GM12878 (cell line): ENCODE results near the gene TBL3. TPM values are rescaled to one million over a fixed set of nuclear protein-coding genes. Genes with fewer than 3 reads are reported as not detected.

ENCODE experiments used
- ATAC-seq: fragments of 200-7000 bp; cut with Tn5 transposase; 3 replicates; pipeline ENCODE4 v1.9.1; 2020; ENCODE audit warnings: mild to moderate bottlenecking, moderate library complexity
- BruUV-seq: library from RNA; stranded (reverse); fragments of 400-500 nt; replicated peaks from 2 replicates; lab custom pipeline; 2021; lab: Mats Ljungman, UMichigan
- CTCF ChIA-PET: fragments of 300-600 bp; sonication (Branson Sonifier 250); formaldehyde crosslinking; extraction: SDS; loops from one replicate; lab custom pipeline; 2021; ENCODE audit warnings: inconsistent platforms; lab: Yijun Ruan, JAX
- POLR2A ChIA-PET: fragments of 350-600 bp; formaldehyde crosslinking; extraction: SDS; loops from one replicate; lab custom pipeline; 2021; ENCODE audit warnings: inconsistent platforms; lab: Charles Lee
- RAD21 ChIA-PET: fragments of 300-600 bp; sonication (Branson Sonifier 250); formaldehyde crosslinking; loops from one replicate; lab custom pipeline; 2023; ENCODE audit warnings: antibody characterized with exemption; ENCODE audit not compliant: unreplicated experiment; lab: Charles Lee
- SMC1A ChIA-PET: fragments of 300-600 bp; sonication (Branson Sonifier 250); formaldehyde crosslinking; loops from one replicate; lab custom pipeline; 2023; ENCODE audit not compliant: unreplicated experiment, uncharacterized antibody; lab: Charles Lee
- DNase-seq: peaks from one replicate; pipeline ENCODE4 v3.0.0-alpha.2; 2011; ENCODE audit warnings: low read depth, low spot score
- FAIRE-seq: peaks from 3 replicates; lab custom pipeline; 2011; peaks lifted over from hg19 to GRCh38; lab: Jason Lieb, UNC
- H2AFZ ChIP-seq: 2 replicates; pipeline ENCODE4 v1.6.0; 2011; ENCODE audit warnings: low read depth, low read length, control low read depth; ENCODE audit not compliant: control insufficient read depth
- H3K27ac ChIP-seq: 2 replicates; pipeline ENCODE4 v1.5.1; 2011; ENCODE audit warnings: control low read depth; ENCODE audit not compliant: control insufficient read depth, insufficient read depth
- H3K27me3 ChIP-seq, 2 experiments: replicated peaks in 1 of 2; 2 replicates each; pipeline versions ENCODE4 v1.6.0 to v1.6.1; 2011; ENCODE audit warnings: low read length in 1 of 2; ENCODE audit not compliant: control insufficient read depth in 2 of 2, insufficient read depth in 2 of 2
- H3K36me3 ChIP-seq, 2 experiments: 2 replicates each; pipeline ENCODE4 v1.5.1; 2011; ENCODE audit warnings: low read length in 1 of 2; ENCODE audit not compliant: control insufficient read depth in 2 of 2, insufficient read depth in 2 of 2
- H3K4me1 ChIP-seq: 2 replicates; pipeline ENCODE4 v1.6.1; 2011; ENCODE audit warnings: mild to moderate bottlenecking, low read length, moderate library complexity, mixed read lengths; ENCODE audit not compliant: control insufficient read depth, insufficient read depth
- H3K4me2 ChIP-seq: 2 replicates; pipeline ENCODE4 v1.6.0; 2011; ENCODE audit warnings: control low read depth; ENCODE audit not compliant: control insufficient read depth, insufficient read depth
- H3K4me3 ChIP-seq: fragments of 200-600 bp; sonication (generic); 2 replicates; pipeline ENCODE4 v1.5.1; 2016
- H3K79me2 ChIP-seq: 2 replicates; pipeline ENCODE4 v1.6.0; 2011; ENCODE audit warnings: low read length; ENCODE audit not compliant: control insufficient read depth, insufficient read depth
- H3K9ac ChIP-seq: 2 replicates; pipeline ENCODE4 v1.8.0; 2011; ENCODE audit warnings: low read length, control low read depth, mixed read lengths; ENCODE audit not compliant: control insufficient read depth, insufficient read depth
- H3K9me3 ChIP-seq: replicated peaks from 3 replicates; pipeline ENCODE4 v1.5.1; 2011; ENCODE audit warnings: mild to moderate bottlenecking, low read length; ENCODE audit not compliant: control insufficient read depth, insufficient read depth
- H4K20me1 ChIP-seq: 2 replicates; pipeline ENCODE4 v1.6.0; 2011; ENCODE audit not compliant: control insufficient read depth, insufficient read depth
- SREBF2 ChIP-seq: IDR thresholded peaks from 2 replicates; pipeline ENCODE4 v1.6.1; 2012; ENCODE audit warnings: mild to moderate bottlenecking, low read length
- WGBS: methylation state at CpG from one replicate; pipeline ENCODE4 v1.1.6; 2016; ENCODE audit warnings: low lambda C conversion rate; ENCODE audit not compliant: insufficient replicate concordance, insufficient coverage; ENCODE audit errors: missing lambda C conversion rate; 5-methylcytosine and 5-hydroxymethylcytosine counted together
- in situ Hi-C: fragments of 300-500 bp; cut with MboI; formaldehyde crosslinking; loops from 9 replicates; pipeline ENCODE4 v1.14.3; 2018; ENCODE audit warnings: mixed read lengths
- intact Hi-C: fragments of 100-400 bp; cut with micrococcal nuclease; formaldehyde crosslinking; loops from one replicate; pipeline ENCODE4 v1.14.2; 2022; ENCODE audit not compliant: unreplicated experiment
- polyA plus RNA-seq, 11 experiments: library from polyadenylated mRNA; depleted of rRNA in 4 of 11; unstranded in 6 of 11; stranded (reverse) in 5 of 11; fragments of >200 nt; fragmentation: Nextera tagmentation in 4 of 11; fragmentation: Illumina TruSeq in 1 of 11; extraction: Ambion mirVana in 4 of 11; extraction: Trizol in 1 of 11; gene quantifications; 1 replicate in 1 of 11; 2 replicates in 10 of 11; pipeline versions ENCODE4 v1.2.1 to v1.2.3, GENCODE V29; 2011 to 2016; ENCODE audit warnings: inconsistent platforms in 2 of 11, missing spikeins in 2 of 11, low read depth in 1 of 11
- total RNA-seq, 4 experiments: library from RNA; depleted of rRNA in 3 of 4; stranded (reverse); fragments of >200 nt in 3 of 4; fragmentation: Illumina TruSeq in 1 of 4; extraction: Trizol in 1 of 4; gene quantifications; 2 replicates each; pipeline versions ENCODE4 v1.2.1 to v1.2.3, GENCODE V29; 2013 to 2021
- TF ChIP-seq, protein P1 (sequence below), 3 experiments: IDR thresholded peaks in 2 of 3; conservative IDR thresholded peaks in 1 of 3; 2 replicates each; pipeline ENCODE4 v1.5.1; 2011; ENCODE audit warnings: low read depth in 3 of 3, low read length in 3 of 3, mild to moderate bottlenecking in 3 of 3, control low read depth in 2 of 3, moderate library complexity in 2 of 3, inconsistent platforms in 1 of 3, mixed read lengths in 1 of 3; ENCODE audit not compliant: control insufficient read depth in 2 of 3, insufficient read depth in 1 of 3; ENCODE audit errors: extremely low read depth in 1 of 3

TBL3 gene
- total and polyA plus RNA-seq, 10 of the 15 experiments (the other 5 are each of a cell fraction or from before 2014, with no cell fraction given) = 1.2 to 101 (median 34.2) TPM

DNA sequence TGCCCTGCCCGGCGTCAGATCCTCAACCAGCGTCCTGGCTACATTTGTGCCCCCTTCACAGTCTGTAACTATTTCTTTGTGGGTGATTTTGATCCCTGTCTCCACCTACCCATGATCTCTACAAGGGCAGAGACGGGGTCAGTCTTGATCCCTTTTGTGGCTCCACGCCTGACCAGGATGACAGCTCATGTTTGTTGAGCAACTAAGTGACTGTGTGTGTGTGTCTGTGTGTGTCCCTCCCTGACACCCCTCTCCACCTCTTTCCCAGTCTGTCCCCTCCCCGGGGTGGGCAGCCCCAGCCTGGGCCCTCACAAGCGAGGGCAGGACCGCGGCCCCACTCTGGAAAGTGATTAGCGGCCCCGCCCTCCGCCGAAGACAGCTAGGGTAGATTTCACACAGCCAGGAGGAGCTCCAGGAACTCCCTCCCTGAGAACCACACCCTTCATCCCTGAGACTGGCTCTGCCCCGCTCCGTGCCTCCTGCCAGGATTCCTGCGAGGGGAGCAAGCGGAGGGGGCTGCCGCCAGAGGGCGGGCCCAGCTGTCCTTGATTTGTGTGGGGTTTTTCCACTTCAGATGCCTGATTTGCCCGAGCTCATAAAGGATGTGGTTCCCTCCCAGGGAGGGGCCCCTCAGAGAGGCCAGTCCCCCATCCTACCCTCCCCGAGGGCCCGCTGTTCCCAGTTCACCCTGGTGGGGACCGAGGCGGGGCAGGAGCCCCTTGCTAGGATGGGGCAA is 48.4 kb upstream of the TBL3 start:
- no peak overlapping the region for H3K4me3 ChIP-seq

More for the DNA sequence above, 48.4 kb upstream of the TBL3 start:
- DNase-seq = no peak
- Histone ChIP-seq H3K27ac (no peak overlapping the region), H3K79me2 (no peaks in the 10 kb centered on the region), H3K27me3 (peaks cover 0 to 3% of the 10 kb centered on the region in 2 experiments; a peak in 3 of 4 replicates), H3K9ac (no peak overlapping the region), H2AFZ (no peak overlapping the region), H3K4me2 (no peak overlapping the region), H4K20me1 (no peaks in the 10 kb centered on the region), H3K36me3 (no peaks in the 10 kb centered on the region; a peak in 1 of 4 replicates), H3K9me3 (no peaks in the 10 kb centered on the region), H3K4me1 (no peaks in the 10 kb centered on the region)
- no peak for FAIRE-seq
- 23% methylated on average over 22 of the region's 24 CpGs for WGBS
- BruUV-seq = no TSS peak
- ChIA-PET RAD21 (interaction anchor here (0.6 to 1.0 kb wide), 2 partner anchors 49 to 1443 kb away, joined by 3 to 4 read pairs; no protein-coding TSS in a partner anchor), POLR2A (interaction anchor here (0.9 kb wide), 1 partner anchor 17 kb away, joined by 3 read pairs; no protein-coding TSS in a partner anchor), CTCF (interaction anchor here (0.7 to 1.5 kb wide), 2 partner anchors 60 to 1695 kb away, joined by 3 to 4 read pairs; no protein-coding TSS in a partner anchor), SMC1A (no interaction called here)
- in situ Hi-C loops = no loop called here
- TF ChIP-seq, protein P1, sequence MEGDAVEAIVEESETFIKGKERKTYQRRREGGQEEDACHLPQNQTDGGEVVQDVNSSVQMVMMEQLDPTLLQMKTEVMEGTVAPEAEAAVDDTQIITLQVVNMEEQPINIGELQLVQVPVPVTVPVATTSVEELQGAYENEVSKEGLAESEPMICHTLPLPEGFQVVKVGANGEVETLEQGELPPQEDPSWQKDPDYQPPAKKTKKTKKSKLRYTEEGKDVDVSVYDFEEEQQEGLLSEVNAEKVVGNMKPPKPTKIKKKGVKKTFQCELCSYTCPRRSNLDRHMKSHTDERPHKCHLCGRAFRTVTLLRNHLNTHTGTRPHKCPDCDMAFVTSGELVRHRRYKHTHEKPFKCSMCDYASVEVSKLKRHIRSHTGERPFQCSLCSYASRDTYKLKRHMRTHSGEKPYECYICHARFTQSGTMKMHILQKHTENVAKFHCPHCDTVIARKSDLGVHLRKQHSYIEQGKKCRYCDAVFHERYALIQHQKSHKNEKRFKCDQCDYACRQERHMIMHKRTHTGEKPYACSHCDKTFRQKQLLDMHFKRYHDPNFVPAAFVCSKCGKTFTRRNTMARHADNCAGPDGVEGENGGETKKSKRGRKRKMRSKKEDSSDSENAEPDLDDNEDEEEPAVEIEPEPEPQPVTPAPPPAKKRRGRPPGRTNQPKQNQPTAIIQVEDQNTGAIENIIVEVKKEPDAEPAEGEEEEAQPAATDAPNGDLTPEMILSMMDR (IDR thresholded peaks at IDR 0.05 in 2 of 3, conservative IDR thresholded peaks at IDR 0.05 in 1 of 3; ENCODE audit: control insufficient read depth in 2 of 3, extremely low read depth in 1 of 3, insufficient read depth in 1 of 3, low read depth in 3 of 3, low read length in 3 of 3) = peak in 2 of 3 experiments; percentile 21 to 28; a peak in 1 of 6 replicates
- no peak for TF ChIP-seq SREBF2
- intact Hi-C loops = no loop called here
- peak; percentile 23; the same call in 2 of the 3 replicates for ATAC-seq
